ENCODE measurements around the gene ZNF324.

- TF ChIP-seq, protein P1, sequence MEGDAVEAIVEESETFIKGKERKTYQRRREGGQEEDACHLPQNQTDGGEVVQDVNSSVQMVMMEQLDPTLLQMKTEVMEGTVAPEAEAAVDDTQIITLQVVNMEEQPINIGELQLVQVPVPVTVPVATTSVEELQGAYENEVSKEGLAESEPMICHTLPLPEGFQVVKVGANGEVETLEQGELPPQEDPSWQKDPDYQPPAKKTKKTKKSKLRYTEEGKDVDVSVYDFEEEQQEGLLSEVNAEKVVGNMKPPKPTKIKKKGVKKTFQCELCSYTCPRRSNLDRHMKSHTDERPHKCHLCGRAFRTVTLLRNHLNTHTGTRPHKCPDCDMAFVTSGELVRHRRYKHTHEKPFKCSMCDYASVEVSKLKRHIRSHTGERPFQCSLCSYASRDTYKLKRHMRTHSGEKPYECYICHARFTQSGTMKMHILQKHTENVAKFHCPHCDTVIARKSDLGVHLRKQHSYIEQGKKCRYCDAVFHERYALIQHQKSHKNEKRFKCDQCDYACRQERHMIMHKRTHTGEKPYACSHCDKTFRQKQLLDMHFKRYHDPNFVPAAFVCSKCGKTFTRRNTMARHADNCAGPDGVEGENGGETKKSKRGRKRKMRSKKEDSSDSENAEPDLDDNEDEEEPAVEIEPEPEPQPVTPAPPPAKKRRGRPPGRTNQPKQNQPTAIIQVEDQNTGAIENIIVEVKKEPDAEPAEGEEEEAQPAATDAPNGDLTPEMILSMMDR (IDR thresholded peaks at IDR 0.05): no peak
- no peak for TF ChIP-seq POLR2A (IDR thresholded peaks at IDR 0.05; ENCODE audit: low read depth)
- TF ChIP-seq EP300 (IDR thresholded peaks at IDR 0.05): no peak
- no peak for TF ChIP-seq POLR2AphosphoS5 (IDR thresholded peaks at IDR 0.05)
Measured at GRCh38 chr19:58474291-58474996, 7.6 kb downstream of the ZNF324 start.

Data from esophagus muscularis mucosa (tissue), 4 donors.